Stimulated activated CD8-positive, alpha-beta memory T cell treated with anti-CD3 and anti-CD28 coated beads, Interleukin-7, amount 100 ng/mL, for 1 hour (primary cell): ENCODE measurements around the gene KLC3.
"Not testable (repeated sequence)": the region's sequence is repeated elsewhere in the genome, so short reads cannot be mapped to it uniquely, and the experiment has no call there.

Experiments
- DNase-seq, 2 donors: peaks; one replicate each; pipeline ENCODE4 v3.0.0-alpha.2; 2020; ENCODE audit warnings: low read depth in 2 of 2

The KLC3 gene

GRCh38 chr19:45340232-45340898 lies at the start of gene KLC3:
Gene KLC3 (plus strand): TSS chr19:45340750. CDS start chr19:45345542, 4,792 bp downstream.
- DNase-seq = no peak

- DNase-seq = no peak
Observed at GRCh38 chr19:45291834-45292233, 48.7 kb upstream of the KLC3 start.

GRCh38 chr19:45293682-45294081 lies 46.9 kb upstream of the KLC3 start:
- DNase-seq = no peak

- no peak for DNase-seq
Observed at GRCh38 chr19:45294291-45295029, 46.1 kb upstream of the KLC3 start.

GRCh38 chr19:45295873-45296272 lies 44.7 kb upstream of the KLC3 start:
- no peak for DNase-seq

GRCh38 chr19:45296355-45296754 lies 44.2 kb upstream of the KLC3 start:
- no peak for DNase-seq

GRCh38 chr19:45297674-45298073 lies 42.9 kb upstream of the KLC3 start:
- DNase-seq = no peak

- no peak for DNase-seq
Observed at GRCh38 chr19:45298264-45298663, 42.3 kb upstream of the KLC3 start.

- no peak for DNase-seq
Observed at GRCh38 chr19:45299719-45300118, 40.8 kb upstream of the KLC3 start.

- no peak for DNase-seq
Observed at GRCh38 chr19:45302416-45302815, 38.1 kb upstream of the KLC3 start.

- no peak for DNase-seq
Observed at GRCh38 chr19:45303269-45304060, 37.1 kb upstream of the KLC3 start.

- DNase-seq = no peak
Observed at GRCh38 chr19:45304141-45304926, 36.2 kb upstream of the KLC3 start.

- DNase-seq = no peak
Observed at GRCh38 chr19:45305007-45305406, 35.5 kb upstream of the KLC3 start.

GRCh38 chr19:45305421-45305820 lies 35.1 kb upstream of the KLC3 start:
- no peak for DNase-seq

- DNase-seq = no peak
Observed at GRCh38 chr19:45306040-45306439, 34.5 kb upstream of the KLC3 start.

- no peak for DNase-seq
Observed at GRCh38 chr19:45306518-45307027, 34.0 kb upstream of the KLC3 start.

GRCh38 chr19:45307361-45307760 lies 33.2 kb upstream of the KLC3 start:
- DNase-seq = no peak

- DNase-seq = not testable (repeated sequence)
Observed at GRCh38 chr19:45309322-45309721, 31.2 kb upstream of the KLC3 start.

- DNase-seq = no peak
Observed at GRCh38 chr19:45311621-45312020, 28.9 kb upstream of the KLC3 start.

- not testable (repeated sequence) for DNase-seq
Observed at GRCh38 chr19:45312285-45312684, 28.3 kb upstream of the KLC3 start.

- DNase-seq = no peak
Observed at GRCh38 chr19:45314708-45315245, 25.8 kb upstream of the KLC3 start.
